Liver (tissue), 3 donors: ENCODE results near the gene SEPHS2.
"Not testable (repeated sequence)": the region's sequence is repeated elsewhere in the genome, so short reads cannot be mapped to it uniquely, and the experiment has no call there.

ENCODE experiments used
- EGR1 ChIP-seq, 2 donors: IDR thresholded peaks; 2 replicates each; pipeline ENCODE4 v1.6.1; 2016 to 2018; ENCODE audit warnings: antibody characterized with exemption in 2 of 2, low read depth in 2 of 2
- RAD21 ChIP-seq, 2 donors: IDR thresholded peaks; 2 replicates each; pipeline ENCODE4 v1.6.1; 2016; ENCODE audit warnings: antibody characterized with exemption in 2 of 2, mild to moderate bottlenecking in 2 of 2
- TAF1 ChIP-seq: conservative IDR thresholded peaks from 2 replicates; pipeline ENCODE4 v1.6.1; 2016; ENCODE audit warnings: antibody characterized with exemption, mild to moderate bottlenecking
- TF ChIP-seq, protein P1 (sequence below): fragments of 150-350 bp; IDR thresholded peaks from 2 replicates; pipeline ENCODE4 v1.5.1; 2017; ENCODE audit warnings: improper control_type of control experiment, low read depth, low read length; ENCODE audit not compliant: missing input control
- TF ChIP-seq, protein P2 (sequence below): IDR thresholded peaks from 2 replicates; pipeline ENCODE4 v1.6.1; 2016; ENCODE audit warnings: antibody characterized with exemption
- TF ChIP-seq, protein P3 (sequence below): IDR thresholded peaks from 2 replicates; pipeline ENCODE4 v1.6.1; 2016; ENCODE audit warnings: antibody characterized with exemption
- donor health status: healthy.
- donor health status: healthy.

DNA sequence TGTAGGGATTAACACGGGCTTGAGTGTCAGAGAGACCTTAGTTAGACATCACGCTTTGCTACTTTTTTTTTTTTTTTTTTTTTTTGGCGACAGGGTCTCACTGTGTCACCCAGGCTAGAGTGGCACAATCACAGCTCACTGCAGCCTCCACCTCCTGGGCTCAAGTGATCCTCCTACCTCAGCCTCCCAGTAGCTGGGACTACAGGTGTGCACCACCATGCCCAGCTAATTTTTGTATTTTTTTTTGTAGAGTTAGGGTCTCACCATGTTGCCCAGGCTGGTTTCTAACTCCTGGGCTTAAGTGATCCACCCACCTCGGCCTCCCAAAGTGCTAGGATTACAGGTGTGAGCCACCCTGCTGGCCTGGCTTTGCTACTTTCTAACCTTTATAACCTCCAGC is 49.0 kb downstream of the SEPHS2 start:
- TF ChIP-seq, protein P1, sequence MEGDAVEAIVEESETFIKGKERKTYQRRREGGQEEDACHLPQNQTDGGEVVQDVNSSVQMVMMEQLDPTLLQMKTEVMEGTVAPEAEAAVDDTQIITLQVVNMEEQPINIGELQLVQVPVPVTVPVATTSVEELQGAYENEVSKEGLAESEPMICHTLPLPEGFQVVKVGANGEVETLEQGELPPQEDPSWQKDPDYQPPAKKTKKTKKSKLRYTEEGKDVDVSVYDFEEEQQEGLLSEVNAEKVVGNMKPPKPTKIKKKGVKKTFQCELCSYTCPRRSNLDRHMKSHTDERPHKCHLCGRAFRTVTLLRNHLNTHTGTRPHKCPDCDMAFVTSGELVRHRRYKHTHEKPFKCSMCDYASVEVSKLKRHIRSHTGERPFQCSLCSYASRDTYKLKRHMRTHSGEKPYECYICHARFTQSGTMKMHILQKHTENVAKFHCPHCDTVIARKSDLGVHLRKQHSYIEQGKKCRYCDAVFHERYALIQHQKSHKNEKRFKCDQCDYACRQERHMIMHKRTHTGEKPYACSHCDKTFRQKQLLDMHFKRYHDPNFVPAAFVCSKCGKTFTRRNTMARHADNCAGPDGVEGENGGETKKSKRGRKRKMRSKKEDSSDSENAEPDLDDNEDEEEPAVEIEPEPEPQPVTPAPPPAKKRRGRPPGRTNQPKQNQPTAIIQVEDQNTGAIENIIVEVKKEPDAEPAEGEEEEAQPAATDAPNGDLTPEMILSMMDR = not testable (repeated sequence)
- not testable (repeated sequence) for TF ChIP-seq RAD21 (IDR thresholded peaks at IDR 0.05); TAF1; EGR1 (IDR thresholded peaks at IDR 0.05; ENCODE audit: low read depth in 2 of 2)
- TF ChIP-seq, protein P2, sequence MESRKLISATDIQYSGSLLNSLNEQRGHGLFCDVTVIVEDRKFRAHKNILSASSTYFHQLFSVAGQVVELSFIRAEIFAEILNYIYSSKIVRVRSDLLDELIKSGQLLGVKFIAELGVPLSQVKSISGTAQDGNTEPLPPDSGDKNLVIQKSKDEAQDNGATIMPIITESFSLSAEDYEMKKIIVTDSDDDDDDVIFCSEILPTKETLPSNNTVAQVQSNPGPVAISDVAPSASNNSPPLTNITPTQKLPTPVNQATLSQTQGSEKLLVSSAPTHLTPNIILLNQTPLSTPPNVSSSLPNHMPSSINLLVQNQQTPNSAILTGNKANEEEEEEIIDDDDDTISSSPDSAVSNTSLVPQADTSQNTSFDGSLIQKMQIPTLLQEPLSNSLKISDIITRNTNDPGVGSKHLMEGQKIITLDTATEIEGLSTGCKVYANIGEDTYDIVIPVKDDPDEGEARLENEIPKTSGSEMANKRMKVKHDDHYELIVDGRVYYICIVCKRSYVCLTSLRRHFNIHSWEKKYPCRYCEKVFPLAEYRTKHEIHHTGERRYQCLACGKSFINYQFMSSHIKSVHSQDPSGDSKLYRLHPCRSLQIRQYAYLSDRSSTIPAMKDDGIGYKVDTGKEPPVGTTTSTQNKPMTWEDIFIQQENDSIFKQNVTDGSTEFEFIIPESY = not testable (repeated sequence)
- TF ChIP-seq, protein P3, sequence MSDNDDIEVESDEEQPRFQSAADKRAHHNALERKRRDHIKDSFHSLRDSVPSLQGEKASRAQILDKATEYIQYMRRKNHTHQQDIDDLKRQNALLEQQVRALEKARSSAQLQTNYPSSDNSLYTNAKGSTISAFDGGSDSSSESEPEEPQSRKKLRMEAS = not testable (repeated sequence)
